Stimulated activated CD4-positive, alpha-beta T cell treated with anti-CD3 and anti-CD28 coated beads, Interleukin-1b, Interleukin-23, amount 100 ng/mL, for 4 hours (primary cell): Measurements from ENCODE around the gene LANCL1.
"Not testable (repeated sequence)": the region's sequence is repeated elsewhere in the genome, so short reads cannot be mapped to it uniquely, and the experiment has no call there.

Experiments used
- DNase-seq, 2 donors: peaks; one replicate each; pipeline ENCODE4 v3.0.0-alpha.2; 2020; ENCODE audit warnings: low read depth in 2 of 2

Gene LANCL1

DNA sequence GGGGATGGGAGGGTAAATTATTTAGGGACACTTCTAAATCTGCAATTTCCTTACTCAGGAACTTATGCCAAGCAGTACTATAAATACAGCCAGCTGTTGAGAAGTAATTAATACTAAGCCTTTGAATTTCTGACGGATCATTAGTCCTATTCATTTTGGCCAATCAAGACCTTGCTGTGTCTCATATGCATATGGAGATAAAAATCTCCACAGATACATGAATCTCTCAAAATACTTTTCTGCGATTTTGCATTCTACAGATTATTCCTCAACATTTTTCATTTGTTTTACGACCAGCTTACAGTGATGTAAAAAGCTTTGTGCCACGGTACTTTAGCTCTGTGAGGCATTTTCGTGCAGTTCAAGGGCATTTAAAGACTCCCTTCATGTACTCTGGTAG, 16.7 kb downstream of the LANCL1 start:
- no peak for DNase-seq

DNA sequence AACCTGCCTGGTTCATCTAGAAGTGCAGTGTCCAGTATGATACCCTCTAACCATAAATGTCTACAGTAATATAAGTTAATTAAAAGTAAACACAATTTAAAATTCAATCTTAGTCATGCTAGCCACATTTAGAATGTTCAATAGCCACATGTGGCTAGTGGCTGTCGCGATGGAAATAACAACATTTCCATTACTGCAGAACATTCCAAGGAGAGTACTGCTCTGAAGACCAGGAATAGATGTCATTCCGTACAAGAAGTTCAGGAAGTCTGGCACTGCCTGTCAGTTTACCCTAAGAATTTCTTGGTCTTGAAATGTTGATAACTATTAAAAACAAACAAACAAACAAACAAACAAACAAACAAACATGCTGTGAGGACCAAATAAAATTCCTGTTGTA, 17.2 kb downstream of the LANCL1 start:
- no peak for DNase-seq

DNA sequence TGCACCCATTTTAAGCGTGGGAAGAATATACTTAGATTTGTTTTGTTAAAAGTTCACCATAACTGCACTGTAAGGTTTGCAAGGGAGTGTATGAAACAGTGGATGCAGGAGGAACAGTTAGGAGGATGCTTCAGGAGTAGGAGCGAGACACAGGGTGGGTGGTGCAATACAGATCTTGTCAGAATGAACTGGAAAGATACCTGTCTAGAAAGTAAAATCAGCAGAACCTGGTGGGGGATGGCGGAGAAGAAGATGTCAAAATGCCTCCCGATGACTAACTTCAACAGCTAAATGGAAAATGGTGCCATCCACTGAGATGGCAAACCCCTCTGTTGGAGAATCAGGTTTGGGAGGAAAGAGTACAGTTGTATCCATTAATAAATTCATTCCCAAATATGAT, 18.2 kb downstream of the LANCL1 start:
- no peak for DNase-seq

DNA sequence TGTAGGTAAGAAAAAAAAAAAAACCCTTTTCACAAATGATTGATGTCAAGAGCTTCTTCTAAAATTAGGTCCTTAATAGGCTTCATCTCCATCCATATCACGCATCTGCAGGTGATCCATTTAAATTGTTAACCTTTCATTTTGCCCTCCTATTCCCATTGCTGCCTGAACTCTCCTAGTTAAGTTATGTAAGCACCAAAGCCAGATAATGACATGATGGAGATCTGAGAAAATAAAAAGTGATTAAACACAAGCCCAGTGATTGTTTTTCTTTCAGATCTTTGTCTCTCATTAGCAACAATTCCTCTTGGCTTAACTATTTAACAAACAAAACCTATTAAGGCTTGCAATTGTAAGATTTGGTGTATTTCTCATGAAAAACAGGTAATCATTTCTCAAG, 20.0 kb downstream of the LANCL1 start:
- DNase-seq: no peak

DNA sequence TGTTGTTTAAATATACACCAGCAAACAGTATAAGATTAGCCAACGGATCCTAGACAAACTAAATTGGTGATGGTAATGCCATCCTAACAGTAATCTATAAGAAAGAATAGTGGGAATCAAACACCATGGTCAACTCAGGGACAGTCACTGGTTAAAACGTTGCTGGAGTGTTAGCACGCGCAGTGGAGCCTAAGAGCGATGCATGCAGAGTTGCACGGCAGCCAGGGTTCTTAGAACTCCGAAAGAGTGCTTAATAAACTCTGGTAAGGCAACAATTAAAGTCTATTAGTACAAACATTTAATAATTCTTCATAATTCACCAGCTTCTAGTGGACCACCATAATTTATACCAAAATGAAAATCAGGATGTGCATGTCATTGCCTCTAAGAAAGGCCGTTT, 22.2 kb downstream of the LANCL1 start:
- DNase-seq: no peak

DNA sequence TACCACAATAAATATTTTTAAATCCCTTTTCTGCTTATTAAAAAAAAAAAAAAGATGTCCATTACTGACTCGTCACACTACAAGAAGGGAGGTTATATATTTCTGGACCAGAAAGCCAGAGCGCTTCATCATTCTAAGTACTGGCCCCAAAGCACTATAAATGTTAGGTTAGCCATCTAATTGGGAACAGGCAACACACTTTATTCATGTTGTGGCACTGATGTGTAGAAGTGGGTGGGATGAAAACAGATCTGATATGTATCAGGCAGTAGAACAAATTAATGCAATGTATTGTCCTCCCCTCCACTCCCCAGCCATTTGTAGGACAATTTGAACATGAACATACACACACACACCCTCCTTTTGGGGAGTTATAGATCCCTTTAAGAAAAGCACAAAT, 24.4 kb downstream of the LANCL1 start:
- no peak for DNase-seq

DNA sequence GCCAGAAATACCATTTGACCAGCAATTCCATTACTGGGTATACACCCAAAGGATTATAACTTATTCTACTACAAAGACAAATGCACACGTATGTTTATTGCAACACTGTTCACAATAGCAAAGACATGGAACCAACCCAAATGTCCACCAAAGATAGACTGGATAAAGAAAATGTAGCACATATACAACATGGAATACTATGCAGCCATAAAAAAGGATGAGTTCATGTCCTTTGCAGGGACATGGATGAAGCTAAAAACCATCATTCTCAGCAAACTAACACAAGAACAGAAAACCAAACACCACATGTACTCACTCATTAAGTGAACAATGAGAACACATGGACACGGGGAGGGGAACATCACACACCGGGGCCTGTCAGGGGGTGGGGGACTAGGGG, 25.6 kb downstream of the LANCL1 start:
- DNase-seq: not testable (repeated sequence)

DNA sequence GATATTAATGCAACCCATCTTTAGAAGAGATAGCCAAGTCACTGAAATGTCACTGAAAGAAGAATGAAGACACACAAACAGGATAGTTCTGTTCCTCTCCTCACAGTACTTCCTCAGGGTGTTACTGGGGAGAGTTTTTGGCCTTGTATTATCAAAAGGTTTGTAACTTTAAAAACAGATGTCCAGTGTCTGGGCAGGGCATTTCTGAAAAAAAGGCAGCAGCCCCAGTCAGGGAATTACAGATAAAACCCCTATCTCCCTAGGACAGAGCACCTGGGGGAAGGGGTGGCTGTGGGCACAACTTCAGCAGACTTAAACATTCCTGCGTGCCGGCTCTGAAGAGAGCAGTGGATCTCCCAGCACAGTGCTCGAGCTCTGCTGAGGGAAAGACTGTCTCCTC, 30.8 kb downstream of the LANCL1 start:
- DNase-seq: no peak

DNA sequence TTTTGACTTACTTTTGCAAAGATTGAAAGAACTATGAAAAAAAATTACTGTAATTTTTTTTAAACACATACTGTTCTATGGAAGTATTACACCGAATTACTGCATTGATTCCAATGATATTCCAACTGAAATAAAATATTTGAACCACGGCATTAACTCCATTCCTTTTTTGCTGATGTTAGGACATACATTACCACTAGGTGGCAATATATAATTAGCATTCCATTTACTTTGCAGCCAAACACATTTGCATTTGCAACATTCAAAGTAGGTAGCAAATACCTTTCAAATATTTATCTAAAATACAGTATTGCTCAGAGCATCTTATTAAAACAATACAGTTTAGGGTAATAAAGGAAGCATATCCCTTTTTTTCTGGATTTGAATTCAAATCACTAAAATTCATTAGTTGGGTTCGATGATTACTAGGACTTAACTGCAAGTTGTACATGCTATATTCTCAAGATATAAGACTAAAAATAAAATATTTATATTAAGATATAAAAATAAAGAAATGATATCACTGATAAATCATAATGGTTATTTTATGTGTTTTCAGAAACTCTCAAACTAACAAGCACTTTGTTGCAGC, 31.3 kb downstream of the LANCL1 start:
- DNase-seq: no peak

DNA sequence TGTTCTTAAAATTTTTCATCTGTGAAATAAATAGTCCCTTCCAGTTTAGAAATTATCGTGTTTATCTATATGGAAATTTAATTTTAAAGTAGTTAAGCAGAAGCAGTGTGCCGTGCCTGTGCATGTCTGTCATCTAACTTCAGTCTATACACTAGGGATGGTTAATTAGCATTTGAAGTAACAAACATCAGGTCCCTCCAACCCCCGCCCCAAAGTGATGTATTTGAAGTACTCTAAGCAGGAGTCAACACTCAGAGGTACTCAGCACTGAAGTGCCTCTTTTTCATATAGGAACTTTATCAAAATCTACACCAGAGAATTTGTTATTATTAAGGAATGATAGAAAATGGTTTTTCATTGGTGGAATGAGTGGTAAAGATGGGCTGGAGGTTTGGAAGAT, 33.0 kb downstream of the LANCL1 start:
- DNase-seq: no peak

DNA sequence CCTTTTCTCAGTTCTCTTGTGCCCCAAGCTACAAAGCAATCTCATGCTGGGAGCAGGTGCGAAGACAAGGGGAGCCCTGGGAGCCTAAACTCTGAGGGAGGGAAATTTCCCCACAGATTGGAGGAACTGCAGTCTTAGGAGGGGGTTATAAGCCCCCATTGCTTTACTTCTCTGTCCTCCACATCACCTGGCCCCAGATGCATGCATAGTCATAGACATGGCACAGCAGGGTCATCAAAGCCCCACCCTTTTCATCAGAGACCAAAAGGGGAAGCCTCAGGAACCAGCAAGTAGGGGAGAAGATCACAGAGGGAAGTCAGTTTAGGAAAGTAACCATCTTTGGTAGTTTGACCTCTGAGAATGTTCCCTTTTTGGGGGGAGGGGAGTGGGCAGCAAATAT, 33.7 kb downstream of the LANCL1 start:
- no peak for DNase-seq

DNA sequence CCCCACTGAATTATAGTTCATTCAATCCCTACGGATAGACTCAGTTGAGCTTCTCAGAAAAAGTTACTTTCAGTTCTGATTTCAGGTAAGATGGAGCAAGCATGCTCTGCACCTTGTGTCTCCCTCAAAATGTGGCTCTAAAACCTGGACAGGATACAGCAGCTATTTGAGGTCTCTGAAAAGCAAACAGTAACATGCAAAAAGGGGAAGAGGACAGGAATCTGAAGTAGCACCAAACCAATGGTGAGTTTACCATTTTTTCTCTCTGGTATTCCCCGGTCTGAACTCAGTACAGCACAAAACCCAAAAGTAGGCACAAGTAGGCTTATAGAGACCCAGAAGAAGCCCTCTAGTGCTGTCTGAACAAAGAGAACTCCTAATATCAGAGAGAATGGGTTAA, 34.1 kb downstream of the LANCL1 start:
- no peak for DNase-seq

DNA sequence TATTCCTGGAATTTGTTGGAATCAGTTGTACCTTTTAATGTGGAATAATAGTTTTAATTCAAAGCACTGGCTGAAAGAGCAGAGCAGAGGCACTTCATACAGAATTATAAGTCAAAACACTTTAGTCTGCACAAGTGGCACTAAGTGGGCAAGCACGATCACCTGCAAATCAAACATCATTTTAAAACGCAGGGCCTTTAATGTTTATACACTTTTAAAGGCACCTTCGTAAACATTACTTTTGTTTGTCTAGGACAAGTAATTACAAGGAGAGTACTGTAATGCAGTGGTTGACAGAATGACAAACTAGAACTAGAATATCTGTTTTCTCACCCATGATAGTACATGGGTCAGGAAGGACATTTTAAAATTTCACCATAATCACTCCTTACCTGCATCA, 36.4 kb downstream of the LANCL1 start:
- DNase-seq: no peak

DNA sequence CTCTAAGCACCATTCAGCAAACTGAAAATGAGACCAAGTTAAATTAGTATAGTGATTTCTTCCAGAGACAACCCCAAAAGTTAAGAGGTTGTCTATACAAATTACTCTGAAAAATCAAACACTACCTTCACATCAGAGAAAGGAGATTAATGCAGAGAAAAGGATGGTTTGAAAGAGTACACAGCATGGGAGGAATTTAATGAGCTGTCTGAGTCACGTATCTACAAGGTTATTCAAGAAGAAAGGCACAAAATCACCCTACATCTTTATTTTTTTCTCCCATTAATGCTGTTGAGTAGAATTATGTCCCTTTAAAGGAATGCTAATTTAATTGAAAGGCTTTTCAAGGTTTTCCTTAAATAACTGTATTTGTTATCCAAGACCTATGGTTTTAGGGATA, 41.1 kb downstream of the LANCL1 start:
- no peak for DNase-seq

DNA sequence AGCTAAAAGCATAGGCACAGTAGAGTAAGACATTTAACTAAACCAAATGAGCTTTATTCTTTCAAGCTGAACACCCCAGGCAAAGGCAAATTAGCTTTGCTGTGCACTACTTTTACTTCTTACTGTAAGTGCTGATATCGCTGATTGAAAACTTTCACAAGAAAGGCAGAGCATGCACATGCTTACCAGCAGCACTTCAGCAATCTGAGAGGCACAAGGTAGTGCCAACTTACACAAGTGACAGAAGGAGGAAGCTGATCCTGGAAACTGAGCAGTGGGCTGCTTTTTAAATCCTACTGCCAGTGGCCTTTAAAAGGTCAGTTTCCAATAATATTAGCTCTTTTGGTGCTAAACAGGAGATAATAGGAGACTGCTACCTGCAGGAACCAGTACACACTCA, 43.9 kb downstream of the LANCL1 start:
- DNase-seq: no peak

DNA sequence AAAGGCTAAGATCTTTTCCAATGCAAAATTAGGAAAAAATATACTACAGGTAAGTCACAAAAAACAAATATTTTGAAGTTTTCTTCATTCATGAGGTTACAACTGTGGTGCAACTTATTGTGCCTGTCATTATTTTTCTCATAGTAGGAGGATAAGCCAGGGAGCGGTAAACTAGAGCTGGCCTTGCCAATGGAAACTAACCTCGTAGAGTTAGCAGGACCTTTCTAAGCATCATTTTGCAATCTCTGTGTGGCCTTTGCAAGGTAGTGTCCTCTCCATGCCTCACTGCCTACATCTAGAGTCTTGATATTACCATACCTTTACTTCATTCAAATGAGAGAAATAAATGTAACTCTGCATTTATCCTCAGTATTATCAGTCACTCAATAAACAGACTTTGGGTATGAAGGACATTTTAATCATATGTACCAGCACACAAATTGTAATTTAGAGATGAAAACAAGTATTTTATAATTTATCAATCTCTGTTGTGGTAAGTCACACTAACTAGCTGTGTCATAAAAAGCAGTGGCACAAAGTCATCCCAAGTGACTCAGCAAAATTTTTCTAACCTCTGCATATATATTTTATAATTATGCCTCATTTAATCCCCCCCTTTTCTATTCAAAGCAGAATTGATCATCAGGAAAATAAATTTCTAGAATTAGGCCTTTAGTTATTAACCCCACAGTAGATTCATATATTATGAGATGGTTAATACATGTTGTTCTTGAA, 47.0 kb downstream of the LANCL1 start:
- no peak for DNase-seq

DNA sequence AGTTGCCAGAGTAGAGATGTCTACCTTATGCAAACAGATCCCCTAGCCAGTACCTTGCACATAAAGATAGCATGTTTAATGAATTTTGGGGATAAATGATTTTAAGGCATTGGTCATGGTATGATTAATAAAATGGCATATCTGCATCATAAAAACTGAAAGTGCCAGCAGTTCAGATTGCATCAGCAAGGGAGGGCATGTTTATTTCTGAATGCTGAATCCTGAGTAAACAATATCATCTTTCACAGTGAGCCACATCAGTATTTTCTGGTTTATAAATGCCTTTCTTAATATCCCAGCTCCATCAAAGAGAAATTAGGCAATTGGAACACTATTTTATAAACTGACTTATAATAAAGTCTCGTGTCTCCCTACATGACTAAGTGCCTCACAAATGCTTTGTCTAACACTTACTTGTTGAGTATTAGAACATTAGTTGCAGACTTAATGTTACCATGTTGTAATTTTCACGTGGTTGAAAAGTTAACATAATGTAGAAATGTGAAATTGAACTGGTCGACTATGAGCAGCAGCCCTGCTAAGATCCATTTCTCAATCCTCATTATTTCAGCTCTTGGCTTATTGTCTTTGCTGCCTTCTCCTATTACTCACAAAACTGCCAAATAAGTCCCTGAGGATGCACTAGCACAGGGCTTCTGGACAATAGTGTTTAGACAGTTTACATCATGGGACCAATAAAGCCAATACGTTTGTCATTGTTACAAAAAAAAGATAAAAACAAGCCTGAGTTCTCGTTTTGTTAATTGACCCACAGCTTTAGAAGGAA, 48.0 kb downstream of the LANCL1 start:
- no peak for DNase-seq

DNA sequence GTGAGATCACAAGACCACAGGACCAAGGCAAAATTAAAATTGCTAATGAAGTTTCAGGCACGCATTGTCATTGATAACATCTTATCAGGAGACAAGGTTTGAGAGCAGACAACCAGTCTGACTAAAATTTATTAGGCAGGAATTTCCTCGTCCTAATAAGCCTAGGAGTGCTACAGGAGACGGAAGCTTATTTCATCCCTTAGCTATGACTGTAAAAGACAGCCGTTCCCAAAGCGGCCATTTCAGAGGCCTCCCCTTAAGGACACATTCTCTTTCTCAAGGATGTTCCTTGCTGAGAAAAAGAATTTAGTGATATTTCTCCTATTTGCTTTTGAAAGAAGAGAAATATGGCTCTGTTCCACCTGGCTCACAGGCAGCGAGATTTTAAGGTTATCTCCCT, 49.2 kb downstream of the LANCL1 start:
- DNase-seq: not testable (repeated sequence)

DNA sequence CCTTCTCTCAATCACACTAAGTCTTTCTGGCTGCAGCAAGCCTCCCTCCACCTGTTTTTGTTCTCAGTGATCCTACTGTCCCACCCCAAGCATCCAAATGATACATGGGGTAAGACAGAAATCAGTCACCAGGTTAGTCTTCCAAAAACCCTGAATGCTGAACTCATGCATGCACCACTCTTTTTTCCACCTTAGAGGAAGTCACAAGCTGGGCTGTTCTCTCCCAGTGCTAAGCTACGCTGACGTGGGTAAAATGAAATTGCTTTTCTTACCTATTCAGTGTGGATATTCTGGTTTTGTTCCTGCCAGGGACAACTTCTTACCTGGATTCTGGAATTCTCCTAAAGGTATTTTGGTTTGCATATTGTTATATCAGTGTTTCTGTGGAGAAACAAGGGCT, 54.2 kb downstream of the LANCL1 start:
- no peak for DNase-seq

DNA sequence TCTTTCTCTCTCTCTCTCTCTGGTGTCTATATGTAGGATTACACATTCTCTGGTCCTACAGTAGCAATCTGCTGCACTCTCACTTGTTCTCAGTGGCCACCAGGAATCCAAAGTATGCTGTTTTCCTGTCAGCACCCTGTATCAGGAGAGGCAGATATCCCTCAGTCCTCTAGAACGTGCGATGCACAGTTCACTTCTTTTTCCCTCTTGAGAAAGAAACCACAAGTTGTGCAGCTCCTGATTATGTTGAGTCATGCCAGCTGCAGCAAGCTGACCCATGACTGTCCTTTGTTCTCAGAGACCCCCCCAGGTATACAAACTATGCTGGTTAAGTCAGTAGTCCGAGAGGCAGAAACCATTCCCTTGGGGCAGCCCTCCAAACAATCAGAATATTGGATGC, 54.6 kb downstream of the LANCL1 start:
- no peak for DNase-seq

DNA sequence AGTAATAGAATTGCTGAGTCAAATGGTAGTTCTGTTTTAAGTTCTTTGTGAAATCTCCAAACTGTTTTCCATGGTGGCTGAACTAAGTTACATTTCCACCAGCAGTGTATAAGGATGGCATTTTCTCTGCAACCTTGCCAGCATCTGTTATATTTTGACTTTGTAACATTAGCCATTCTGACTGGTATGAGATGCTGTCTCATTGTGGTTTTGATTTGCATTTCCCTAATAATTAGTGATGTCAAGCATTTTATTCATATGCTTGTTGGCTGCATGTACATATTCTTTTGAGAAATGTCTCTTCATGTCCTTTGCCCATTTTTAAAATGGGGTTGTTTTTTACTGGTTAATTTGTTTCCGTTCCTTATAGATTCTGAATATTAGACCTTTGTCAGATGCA, 63.9 kb downstream of the LANCL1 start:
- DNase-seq: no peak

DNA sequence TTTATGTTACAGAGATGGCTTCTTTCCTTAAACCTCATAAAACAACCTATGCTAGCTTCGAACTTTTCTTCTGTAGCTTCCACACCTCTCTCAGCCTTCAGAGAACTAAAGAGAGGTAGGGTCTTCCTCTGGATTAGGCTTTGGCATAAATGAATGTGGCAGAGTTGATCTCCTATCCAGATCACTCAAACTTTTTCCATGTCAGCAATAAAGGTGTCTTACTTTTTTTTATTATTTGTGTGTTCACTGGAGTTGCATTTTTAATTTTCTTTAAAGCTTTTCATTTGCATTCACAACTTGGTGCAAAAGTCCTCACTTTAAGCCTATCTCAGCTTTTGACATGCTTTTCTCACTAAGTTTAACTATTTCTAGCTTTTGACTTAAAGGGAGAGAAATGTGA, 66.0 kb downstream of the LANCL1 start:
- no peak for DNase-seq

DNA sequence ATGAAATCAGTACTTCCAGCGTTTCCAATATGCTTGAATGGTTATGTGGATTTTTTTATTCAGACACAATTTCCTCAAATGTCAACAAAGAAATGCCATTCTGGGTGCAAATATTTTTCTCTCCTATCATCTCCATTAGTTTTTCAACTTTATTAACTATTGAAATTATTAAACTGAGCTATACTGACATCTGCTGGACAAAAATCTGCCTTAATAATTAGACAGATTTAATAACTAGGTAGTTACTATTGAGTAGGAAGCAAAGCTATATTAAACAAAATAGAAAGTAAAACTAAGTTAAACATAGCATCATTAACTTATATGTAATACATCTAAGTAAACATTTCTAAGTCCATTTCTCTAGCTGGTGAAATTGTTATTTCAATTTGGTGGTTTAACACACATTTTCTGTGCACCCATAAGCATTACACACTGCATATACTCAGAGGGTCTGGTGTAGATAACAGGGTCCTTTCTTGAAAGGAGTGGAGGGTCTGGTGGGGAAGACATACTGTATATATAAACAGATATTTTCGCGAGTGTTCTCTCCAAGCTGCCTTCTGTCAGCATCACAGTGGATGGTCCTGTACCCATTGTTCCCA, 77.0 kb downstream of the LANCL1 start:
- no peak for DNase-seq
